ENCODE results near the gene TRIM44. TPM values are rescaled to one million over a fixed set of nuclear protein-coding genes. Genes with fewer than 3 reads are reported as not detected.

The TRIM44 gene
- total RNA-seq, 3 donors from 2014 or later = 43.0 to 83.6 (median 43.9) TPM

GRCh38 chr11:35735903-35736302 lies 73.3 kb downstream of the TRIM44 start:
- H3K36me3 ChIP-seq (ENCODE audit: low read depth) = no peaks in the 10 kb centered on the region
- ATAC-seq = no peak
- intact Hi-C loops (cut with DNase I, micrococcal nuclease) = no loop called here
- no peaks in the 10 kb centered on the region for H3K9me3 ChIP-seq
- TF ChIP-seq, protein P1, sequence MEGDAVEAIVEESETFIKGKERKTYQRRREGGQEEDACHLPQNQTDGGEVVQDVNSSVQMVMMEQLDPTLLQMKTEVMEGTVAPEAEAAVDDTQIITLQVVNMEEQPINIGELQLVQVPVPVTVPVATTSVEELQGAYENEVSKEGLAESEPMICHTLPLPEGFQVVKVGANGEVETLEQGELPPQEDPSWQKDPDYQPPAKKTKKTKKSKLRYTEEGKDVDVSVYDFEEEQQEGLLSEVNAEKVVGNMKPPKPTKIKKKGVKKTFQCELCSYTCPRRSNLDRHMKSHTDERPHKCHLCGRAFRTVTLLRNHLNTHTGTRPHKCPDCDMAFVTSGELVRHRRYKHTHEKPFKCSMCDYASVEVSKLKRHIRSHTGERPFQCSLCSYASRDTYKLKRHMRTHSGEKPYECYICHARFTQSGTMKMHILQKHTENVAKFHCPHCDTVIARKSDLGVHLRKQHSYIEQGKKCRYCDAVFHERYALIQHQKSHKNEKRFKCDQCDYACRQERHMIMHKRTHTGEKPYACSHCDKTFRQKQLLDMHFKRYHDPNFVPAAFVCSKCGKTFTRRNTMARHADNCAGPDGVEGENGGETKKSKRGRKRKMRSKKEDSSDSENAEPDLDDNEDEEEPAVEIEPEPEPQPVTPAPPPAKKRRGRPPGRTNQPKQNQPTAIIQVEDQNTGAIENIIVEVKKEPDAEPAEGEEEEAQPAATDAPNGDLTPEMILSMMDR (IDR thresholded peaks at IDR 0.05) = no peak
- DNase-seq = no peak
- no peaks in the 10 kb centered on the region for H3K4me1 ChIP-seq (ENCODE audit: low read depth)
- H3K4me3 ChIP-seq = no peak overlapping the region

DNA sequence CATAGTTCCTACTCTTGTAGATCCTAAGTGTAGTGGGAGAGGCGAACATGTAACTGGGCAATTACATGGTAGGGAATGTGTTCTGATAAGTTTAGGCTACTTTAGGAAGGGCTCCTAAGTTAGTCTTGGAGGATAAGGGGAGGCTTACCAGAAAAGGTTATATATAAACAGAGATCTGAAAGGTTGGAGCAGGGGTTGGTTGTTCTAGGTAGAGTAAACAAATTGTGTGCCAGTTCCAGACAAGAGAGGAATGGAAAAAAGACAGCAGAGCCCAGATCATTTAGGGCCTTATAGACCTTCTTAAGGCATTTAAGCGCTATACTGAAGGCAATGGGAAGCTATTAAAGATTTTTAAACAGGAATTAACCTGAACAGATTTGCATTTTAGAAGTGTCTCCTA lies 74.4 kb downstream of the TRIM44 start:
- DNase-seq (no peak), ATAC-seq (no peak)
- no peak overlapping the region for H3K4me3 ChIP-seq
- no peaks in the 10 kb centered on the region for H3K9me3 ChIP-seq
- TF ChIP-seq, protein P1 (IDR thresholded peaks at IDR 0.05) = no peak
- H3K4me1 ChIP-seq (ENCODE audit: low read depth) = no peaks in the 10 kb centered on the region
- H3K36me3 ChIP-seq (ENCODE audit: low read depth) = no peaks in the 10 kb centered on the region
- intact Hi-C loops (cut with DNase I, micrococcal nuclease) = no loop called here

GRCh38 chr11:35740061-35740799 lies 77.7 kb downstream of the TRIM44 start:
- intact Hi-C loops (cut with DNase I, micrococcal nuclease) = loop anchor here in 1 of 2 donors (5.0 kb wide), 1 partner anchor 192 kb away; no protein-coding TSS in a partner anchor
- DNase-seq (no peak), ATAC-seq (no peak)
- H3K4me3 ChIP-seq = no peak overlapping the region
- H3K9me3 ChIP-seq = no peaks in the 10 kb centered on the region
- no peaks in the 10 kb centered on the region for H3K4me1 ChIP-seq (ENCODE audit: low read depth)
- TF ChIP-seq, protein P1 (IDR thresholded peaks at IDR 0.05) = no peak
- no peaks in the 10 kb centered on the region for H3K36me3 ChIP-seq (ENCODE audit: low read depth)

DNA sequence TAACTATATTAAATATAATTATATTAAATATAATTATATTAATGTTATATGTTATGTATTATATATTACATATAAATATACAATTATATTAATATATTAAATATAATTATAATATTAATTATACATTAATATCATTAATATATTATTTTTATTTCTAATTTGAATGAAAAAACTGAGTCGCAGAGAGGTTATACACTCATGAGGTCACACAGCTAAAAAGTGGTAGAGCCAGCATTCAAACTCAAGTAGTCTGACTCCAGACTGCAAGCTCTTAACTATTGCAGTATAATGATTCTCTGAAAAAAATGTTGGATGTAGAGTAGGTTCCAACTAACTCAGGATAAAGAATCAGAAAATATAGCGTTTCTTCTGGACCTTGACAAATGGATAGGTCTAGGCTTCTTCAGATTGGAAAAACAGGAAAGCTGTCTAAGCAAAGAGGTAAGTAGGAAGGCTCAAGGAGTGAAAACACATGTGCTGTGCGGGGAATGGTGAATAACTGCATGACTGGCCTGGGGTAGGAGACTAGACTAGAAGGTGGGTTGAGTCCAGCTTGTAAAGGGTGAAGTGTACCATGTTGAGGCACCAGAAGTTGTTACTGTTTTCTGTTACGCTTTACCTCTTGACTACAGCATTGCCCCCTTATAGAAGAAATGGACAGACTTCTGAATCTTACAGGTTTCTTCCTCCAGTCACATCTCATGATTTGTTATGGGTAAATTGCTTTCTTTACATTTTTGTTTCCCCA lies 80.3 kb downstream of the TRIM44 start:
- Histone ChIP-seq H3K9me3 (no peaks in the 10 kb centered on the region), H3K4me3 (no peak overlapping the region), H3K36me3 (ENCODE audit: low read depth) (no peaks in the 10 kb centered on the region), H3K4me1 (ENCODE audit: low read depth) (no peaks in the 10 kb centered on the region)
- ATAC-seq = no peak
- TF ChIP-seq, protein P1 (IDR thresholded peaks at IDR 0.05) = no peak
- intact Hi-C loops (cut with DNase I, micrococcal nuclease) = loop anchor here in 1 of 2 donors (5.0 kb wide), 1 partner anchor 189 kb away; no protein-coding TSS in a partner anchor
- DNase-seq = no peak

- ATAC-seq = no peak
Observed at GRCh38 chr11:35746356-35747153, 84.0 kb downstream of the TRIM44 start.

More at GRCh38 chr11:35746356-35747153, 84.0 kb downstream of the TRIM44 start:
- H3K4me3 ChIP-seq = no peak overlapping the region
- H3K4me1 ChIP-seq (ENCODE audit: low read depth) = no peaks in the 10 kb centered on the region
- no peaks in the 10 kb centered on the region for H3K9me3 ChIP-seq
- TF ChIP-seq, protein P1 (IDR thresholded peaks at IDR 0.05) = no peak
- DNase-seq = no peak
- no peaks in the 10 kb centered on the region for H3K36me3 ChIP-seq (ENCODE audit: low read depth)
- intact Hi-C loops (cut with DNase I, micrococcal nuclease) = no loop called here
